ENCODE measurements around the gene MYO1D. TPM values are rescaled to one million over a fixed set of nuclear protein-coding genes. Genes with fewer than 3 reads are reported as not detected.

The MYO1D gene
- total and polyA plus RNA-seq, 2 donors (not counting 1 experiment from before 2014, with no cell fraction given): 5.4 to 26.7 TPM

DNA sequence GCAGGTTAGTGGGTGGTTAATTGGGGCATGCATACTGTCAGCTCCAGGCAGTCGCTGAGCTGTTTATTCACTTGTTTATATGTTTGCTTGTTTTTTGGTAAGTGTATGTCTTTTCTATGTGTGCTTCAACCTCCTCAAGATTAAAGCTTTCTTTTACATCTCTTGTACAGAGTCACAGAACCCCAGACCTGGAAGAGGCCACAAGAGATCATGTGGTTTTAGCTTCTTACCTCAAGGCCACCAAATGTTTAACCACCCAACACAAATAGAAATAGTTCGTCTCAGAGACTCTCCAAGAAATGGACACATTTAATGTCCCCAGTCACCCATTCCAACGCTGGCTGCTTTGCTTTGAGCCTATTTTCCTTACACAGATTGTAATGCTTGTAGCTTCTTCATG lies 39.2 kb upstream of the MYO1D start:
- no peak overlapping the region for H2AFZ ChIP-seq (ENCODE audit: insufficient read depth, low read depth, low read length, poor library complexity, severe bottlenecking)
- H3K27ac Mint-ChIP-seq: no peak overlapping the region
- CTCF ChIA-PET: interaction anchor here (2.3 to 10.8 kb wide), 2 partner anchors 20 to 136 kb away, joined by 10 to 170 read pairs; no protein-coding TSS in a partner anchor

DNA sequence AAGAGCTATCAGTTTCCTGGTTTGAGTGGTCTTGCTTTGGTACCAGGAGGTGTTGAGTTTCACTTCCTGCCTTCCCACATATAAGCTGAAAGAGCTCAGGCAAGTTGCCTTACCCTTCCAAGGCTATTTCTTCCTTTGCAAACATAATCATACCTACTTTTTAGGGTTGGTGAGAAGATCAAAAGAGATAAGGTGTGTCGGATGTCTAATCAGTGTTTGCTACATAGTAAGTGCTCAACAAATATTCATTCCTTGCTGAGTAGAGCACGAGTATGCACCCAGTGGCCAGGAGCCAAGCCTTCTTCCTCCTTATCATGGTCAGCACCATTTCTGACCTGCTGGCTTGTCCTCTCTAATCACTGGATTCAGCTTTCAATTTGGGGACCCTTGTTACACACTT lies 38.3 kb upstream of the MYO1D start:
- intact Hi-C loops (cut with micrococcal nuclease): no loop called here
- H3K4me2 ChIP-seq (replicated peaks; ENCODE audit: low read depth, low read length, poor library complexity, severe bottlenecking): no peak overlapping the region
- TF ChIP-seq, protein P1, sequence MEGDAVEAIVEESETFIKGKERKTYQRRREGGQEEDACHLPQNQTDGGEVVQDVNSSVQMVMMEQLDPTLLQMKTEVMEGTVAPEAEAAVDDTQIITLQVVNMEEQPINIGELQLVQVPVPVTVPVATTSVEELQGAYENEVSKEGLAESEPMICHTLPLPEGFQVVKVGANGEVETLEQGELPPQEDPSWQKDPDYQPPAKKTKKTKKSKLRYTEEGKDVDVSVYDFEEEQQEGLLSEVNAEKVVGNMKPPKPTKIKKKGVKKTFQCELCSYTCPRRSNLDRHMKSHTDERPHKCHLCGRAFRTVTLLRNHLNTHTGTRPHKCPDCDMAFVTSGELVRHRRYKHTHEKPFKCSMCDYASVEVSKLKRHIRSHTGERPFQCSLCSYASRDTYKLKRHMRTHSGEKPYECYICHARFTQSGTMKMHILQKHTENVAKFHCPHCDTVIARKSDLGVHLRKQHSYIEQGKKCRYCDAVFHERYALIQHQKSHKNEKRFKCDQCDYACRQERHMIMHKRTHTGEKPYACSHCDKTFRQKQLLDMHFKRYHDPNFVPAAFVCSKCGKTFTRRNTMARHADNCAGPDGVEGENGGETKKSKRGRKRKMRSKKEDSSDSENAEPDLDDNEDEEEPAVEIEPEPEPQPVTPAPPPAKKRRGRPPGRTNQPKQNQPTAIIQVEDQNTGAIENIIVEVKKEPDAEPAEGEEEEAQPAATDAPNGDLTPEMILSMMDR (IDR thresholded peaks at IDR 0.05): no peak
- no peak for TF ChIP-seq EZH2 (IDR thresholded peaks at IDR 0.05; ENCODE audit: borderline replicate concordance, insufficient read depth, low read depth, low read length, poor library complexity, severe bottlenecking)
- Mint-ChIP-seq H3K27ac (no peak overlapping the region), H3K4me1 (no peaks in the 10 kb centered on the region), H3K27me3 (peaks cover 3% of the 10 kb centered on the region), H3K9me3 (ENCODE audit: insufficient read depth) (no peaks in the 10 kb centered on the region), H3K4me3 (no peak overlapping the region)
- no peaks in the 10 kb centered on the region for H3K79me2 ChIP-seq (ENCODE audit: control insufficient read depth, insufficient read depth, low read length)
- ChIA-PET CTCF (interaction anchor here (1.1 to 10.8 kb wide), 4 partner anchors 21 to 135 kb away, joined by 3 to 170 read pairs (median 7); partner anchors contain the start of gene MYO1D), POLR2A (no interaction called here)
- H3K27ac ChIP-seq (ENCODE audit: low read length in 2 of 2): no peak overlapping the region
- no peak for ATAC-seq (ENCODE audit: low read depth)
- DNase-seq: no peak
- H3K4me1 ChIP-seq (ENCODE audit: control insufficient read depth in 2 of 2, insufficient read depth in 2 of 2, low read length in 2 of 2): no peaks in the 10 kb centered on the region
- H4K20me1 ChIP-seq (ENCODE audit: control insufficient read depth, insufficient read depth, low read length, poor library complexity, severe bottlenecking): no peaks in the 10 kb centered on the region
- no peak overlapping the region for H3K9ac ChIP-seq (ENCODE audit: low read length)
- H2AFZ ChIP-seq (ENCODE audit: insufficient read depth, low read depth, low read length, poor library complexity, severe bottlenecking): no peak overlapping the region
- WGBS (ENCODE audit: insufficient coverage): 100% methylated on average over 1 of the region's 2 CpGs
- peaks cover 0 to 2% (median 0%) of the 10 kb centered on the region in 4 experiments for H3K27me3 ChIP-seq (replicated peaks in 1 of 4; ENCODE audit: control extremely low read depth in 1 of 4, control insufficient read depth in 3 of 4, insufficient read depth in 4 of 4, low read length in 3 of 4)
- H3K36me3 ChIP-seq (replicated peaks in 1 of 2; ENCODE audit: control extremely low read depth in 1 of 2, control insufficient read depth in 1 of 2, extremely low read depth in 1 of 2, insufficient read depth in 2 of 2, low read length in 1 of 2): no peaks in the 10 kb centered on the region
- no peak overlapping the region for H3K4me3 ChIP-seq (ENCODE audit: control extremely low read depth in 1 of 5, extremely low read depth in 1 of 5, insufficient read depth in 1 of 5, low read depth in 2 of 5, low read length in 4 of 5)
- no peaks in the 10 kb centered on the region for H3K9me3 ChIP-seq (ENCODE audit: control extremely low read depth in 1 of 3, control insufficient read depth in 2 of 3, insufficient read depth in 1 of 3, low read length in 2 of 3)

More for the DNA sequence above, 39.2 kb upstream of the MYO1D start:
- Histone ChIP-seq H3K36me3 (replicated peaks in 1 of 2; ENCODE audit: control extremely low read depth in 1 of 2, control insufficient read depth in 1 of 2, extremely low read depth in 1 of 2, insufficient read depth in 2 of 2, low read length in 1 of 2) (no peaks in the 10 kb centered on the region), H3K79me2 (ENCODE audit: control insufficient read depth, insufficient read depth, low read length) (no peaks in the 10 kb centered on the region), H3K4me1 (ENCODE audit: control insufficient read depth in 2 of 2, insufficient read depth in 2 of 2, low read length in 2 of 2) (no peaks in the 10 kb centered on the region), H3K4me2 (replicated peaks; ENCODE audit: low read depth, low read length, poor library complexity, severe bottlenecking) (no peak overlapping the region), H3K4me3 (ENCODE audit: control extremely low read depth in 1 of 5, extremely low read depth in 1 of 5, insufficient read depth in 1 of 5, low read depth in 2 of 5, low read length in 4 of 5) (no peak overlapping the region), H3K27me3 (replicated peaks in 1 of 4; ENCODE audit: control extremely low read depth in 1 of 4, control insufficient read depth in 3 of 4, insufficient read depth in 4 of 4, low read length in 3 of 4) (peaks cover 0 to 2% (median 0%) of the 10 kb centered on the region in 4 experiments), H4K20me1 (ENCODE audit: control insufficient read depth, insufficient read depth, low read length, poor library complexity, severe bottlenecking) (no peaks in the 10 kb centered on the region), H3K9me3 (ENCODE audit: control extremely low read depth in 1 of 3, control insufficient read depth in 2 of 3, insufficient read depth in 1 of 3, low read length in 2 of 3) (peaks cover 0 to 3% (median 0%) of the 10 kb centered on the region in 3 donors), H3K9ac (ENCODE audit: low read length) (no peak overlapping the region), H3K27ac (ENCODE audit: low read length in 2 of 2) (no peak overlapping the region)
- H3K9me3 Mint-ChIP-seq (ENCODE audit: insufficient read depth): no peaks in the 10 kb centered on the region
- ATAC-seq (ENCODE audit: low read depth) (no peak), DNase-seq (no peak)
- no peaks in the 10 kb centered on the region for H3K4me1 Mint-ChIP-seq
- 40% methylated on average over 2 of the region's 3 CpGs for WGBS (ENCODE audit: insufficient coverage)
- H3K4me3 Mint-ChIP-seq: no peak overlapping the region
- TF ChIP-seq, protein P1 (IDR thresholded peaks at IDR 0.05): no peak
- TF ChIP-seq EZH2 (IDR thresholded peaks at IDR 0.05; ENCODE audit: borderline replicate concordance, insufficient read depth, low read depth, low read length, poor library complexity, severe bottlenecking): no peak
- peaks cover 3% of the 10 kb centered on the region for H3K27me3 Mint-ChIP-seq
- intact Hi-C loops (cut with micrococcal nuclease): no loop called here
- POLR2A ChIA-PET: no interaction called here
